Suppressor macrophage treated with lipopolysaccharide for 4 hours (primary cell): ENCODE measurements around the gene DBF4B.

Experiments used
- DNase-seq: peaks from one replicate; pipeline ENCODE4 v3.0.0-alpha.2; 2020

DBF4B gene

DNA sequence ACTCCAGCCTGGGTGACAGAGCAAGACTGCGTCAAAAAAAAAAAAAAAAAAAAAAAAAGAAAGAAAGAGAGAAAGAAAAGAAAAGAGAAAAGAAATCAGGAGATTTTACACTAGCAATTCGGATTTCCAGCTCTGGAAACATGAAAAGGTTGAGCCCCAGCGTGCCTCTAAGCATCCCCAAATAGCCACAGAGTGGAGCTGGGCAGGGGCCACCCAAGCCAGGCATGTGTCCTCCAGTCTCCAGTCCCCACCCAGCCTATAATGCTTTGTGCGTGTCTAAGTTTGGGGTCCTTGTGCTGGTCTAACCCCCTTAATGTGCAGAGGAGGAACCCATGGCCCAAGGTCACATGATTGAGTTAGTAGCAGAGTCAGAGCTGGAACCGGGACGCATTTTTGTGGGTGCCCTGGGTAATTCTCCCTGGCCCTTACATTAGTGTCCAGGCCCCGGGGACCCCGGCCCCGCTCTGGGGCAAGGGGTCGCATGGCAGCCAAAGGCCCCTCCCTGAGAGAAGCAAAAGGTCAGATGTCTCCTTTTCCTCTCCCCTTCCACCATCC, 70.3 kb downstream of the DBF4B start:
- no peak for DNase-seq

DNA sequence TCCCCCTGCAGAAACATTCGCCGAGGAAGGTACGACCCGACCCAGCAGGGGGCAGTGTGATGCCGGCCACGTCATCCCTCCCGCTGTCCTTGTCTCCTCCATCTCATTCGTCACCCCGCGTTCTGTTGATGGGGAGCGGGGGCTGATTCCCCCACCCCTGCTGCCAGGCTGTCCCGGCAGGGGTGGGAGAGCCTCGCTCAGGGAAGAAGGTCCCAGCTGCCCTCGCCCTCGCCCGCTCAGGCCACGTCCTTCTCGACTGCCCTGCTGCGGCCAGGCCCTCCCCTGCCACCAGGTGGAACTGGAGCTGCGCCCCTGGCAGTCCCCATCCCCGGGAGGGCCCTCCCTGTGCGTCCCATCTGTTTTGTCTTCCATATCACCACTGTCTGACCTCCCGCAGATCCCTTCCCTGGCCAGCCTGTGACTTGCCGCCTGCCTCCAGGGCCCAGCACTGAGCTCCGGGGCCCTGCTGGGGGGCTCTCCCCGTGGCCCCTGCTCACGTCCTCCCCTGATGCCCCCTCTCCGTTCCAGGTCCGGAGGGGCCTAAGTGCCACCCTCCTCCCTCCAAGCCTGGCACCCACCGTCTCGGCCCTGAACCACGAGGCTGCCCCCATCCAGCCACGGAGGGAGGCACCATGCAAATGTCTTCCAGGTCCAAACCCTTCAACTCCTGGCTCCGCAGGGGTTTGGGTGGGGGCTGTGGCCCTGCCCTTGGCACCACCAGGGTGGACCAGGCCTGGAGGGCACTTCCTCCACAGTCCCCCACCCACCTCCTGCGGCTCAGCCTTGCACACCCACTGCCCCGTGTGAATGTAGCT, 71.0 kb downstream of the DBF4B start:
- DNase-seq: peak; percentile 80

DNA sequence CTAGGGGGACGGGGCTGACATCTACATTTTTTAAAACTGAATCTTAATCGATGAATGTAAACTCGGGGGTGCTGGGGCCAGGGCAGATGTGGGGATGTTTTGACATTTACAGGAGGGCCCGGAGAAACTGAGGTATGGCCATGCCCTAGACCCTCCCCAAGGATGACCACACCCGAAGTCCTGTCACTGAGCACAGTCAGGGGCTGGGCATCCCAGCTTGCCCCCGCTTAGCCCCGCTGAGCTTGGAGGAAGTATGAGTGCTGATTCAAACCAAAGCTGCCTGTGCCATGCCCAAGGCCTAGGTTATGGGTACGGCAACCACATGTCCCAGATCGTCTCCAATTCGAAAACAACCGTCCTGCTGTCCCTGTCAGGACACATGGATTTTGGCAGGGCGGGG, 71.7 kb downstream of the DBF4B start:
- no peak for DNase-seq

DNA sequence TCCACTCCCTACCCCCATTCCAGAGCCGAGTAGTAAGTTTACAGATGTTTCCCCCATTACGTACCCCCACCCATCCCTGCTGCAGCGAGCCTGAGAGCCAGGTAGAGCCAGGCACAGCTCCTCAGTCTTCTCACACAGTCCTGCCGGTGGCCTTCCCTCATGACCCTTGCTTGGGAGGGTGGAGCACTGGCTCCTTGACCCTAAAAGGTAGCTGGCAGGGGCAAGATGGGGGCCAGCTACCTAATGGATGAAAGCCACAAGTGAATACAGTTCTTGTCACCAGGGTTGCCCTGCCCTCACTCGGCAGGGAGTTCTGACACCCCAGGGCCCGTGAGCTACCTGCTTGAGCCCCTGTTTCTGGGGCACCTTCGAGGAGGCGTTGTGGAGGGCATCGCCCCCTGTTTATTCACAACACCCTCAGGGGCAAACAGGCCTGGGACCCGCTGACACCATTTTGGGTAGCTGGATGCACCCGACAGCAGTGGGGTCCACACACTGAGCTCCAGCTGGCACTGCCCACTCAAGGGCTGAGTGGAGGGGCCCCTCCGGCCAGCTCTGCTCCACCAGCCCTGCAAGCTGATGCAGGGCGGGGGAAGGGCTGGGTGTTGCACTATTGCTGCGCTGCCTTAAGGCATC, 72.5 kb downstream of the DBF4B start:
- no peak for DNase-seq

DNA sequence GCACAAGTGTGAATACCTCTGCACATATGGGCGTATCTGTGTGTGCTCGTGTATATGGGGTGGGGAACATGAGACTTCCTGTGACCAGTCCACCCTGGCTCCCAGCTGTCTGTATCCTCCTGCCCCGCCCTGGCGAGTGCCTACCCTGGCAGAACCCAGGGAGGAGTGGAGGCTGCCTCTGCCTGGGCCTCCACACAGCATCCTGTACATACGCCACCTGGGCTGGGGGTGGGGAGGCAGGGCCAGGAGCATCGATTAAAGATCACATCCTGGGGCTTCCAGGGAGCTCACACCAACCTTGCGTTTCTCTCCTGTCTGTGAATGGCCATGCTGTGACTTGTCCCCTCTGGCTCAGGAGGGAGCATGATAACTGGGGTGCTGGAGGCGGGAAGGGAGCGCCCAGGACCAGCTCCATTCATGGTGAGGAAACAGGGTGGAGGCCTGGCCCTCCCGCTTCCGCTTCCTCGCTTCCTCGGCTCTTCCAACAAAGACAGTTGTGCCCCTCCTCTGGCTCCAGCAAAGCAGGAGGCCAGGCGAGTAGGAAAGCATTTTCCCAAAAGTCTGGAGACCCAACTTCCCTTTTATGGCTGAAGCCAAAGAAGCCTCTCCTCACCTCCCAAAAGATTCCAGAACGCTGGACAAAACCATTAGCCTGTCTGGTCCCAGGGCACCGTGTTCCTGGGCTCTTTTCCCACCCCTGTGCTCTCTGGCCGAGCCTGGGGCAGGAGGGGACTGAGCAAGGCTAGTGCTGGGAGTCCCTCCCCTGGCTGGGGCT, 73.3 kb downstream of the DBF4B start:
- no peak for DNase-seq

DNA sequence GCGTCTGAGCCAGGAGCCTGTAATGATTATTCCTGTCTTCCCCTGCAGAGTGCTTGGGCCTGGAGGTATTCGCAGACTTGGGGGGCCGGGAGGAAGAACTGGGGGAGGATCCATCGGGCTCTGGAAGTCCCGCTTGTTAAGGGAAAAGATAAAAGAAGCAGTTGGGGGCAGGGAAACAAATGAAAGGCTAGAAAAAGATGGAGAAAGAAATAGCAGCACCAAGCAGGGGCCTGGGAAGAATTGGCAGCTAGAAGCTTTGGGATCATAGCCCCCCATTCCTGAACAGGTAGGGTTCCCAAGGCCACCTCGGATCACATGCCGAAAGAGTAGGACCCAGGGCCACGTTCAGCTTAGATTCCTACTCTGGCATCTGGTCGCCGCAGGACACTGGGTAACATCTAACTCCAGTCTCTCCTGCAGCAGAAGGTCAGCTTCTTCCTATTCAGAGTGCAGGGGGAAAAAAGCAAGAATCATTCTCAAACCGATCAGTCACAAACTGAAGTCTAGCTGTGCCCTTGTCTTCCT, 73.9 kb downstream of the DBF4B start:
- no peak for DNase-seq

DNA sequence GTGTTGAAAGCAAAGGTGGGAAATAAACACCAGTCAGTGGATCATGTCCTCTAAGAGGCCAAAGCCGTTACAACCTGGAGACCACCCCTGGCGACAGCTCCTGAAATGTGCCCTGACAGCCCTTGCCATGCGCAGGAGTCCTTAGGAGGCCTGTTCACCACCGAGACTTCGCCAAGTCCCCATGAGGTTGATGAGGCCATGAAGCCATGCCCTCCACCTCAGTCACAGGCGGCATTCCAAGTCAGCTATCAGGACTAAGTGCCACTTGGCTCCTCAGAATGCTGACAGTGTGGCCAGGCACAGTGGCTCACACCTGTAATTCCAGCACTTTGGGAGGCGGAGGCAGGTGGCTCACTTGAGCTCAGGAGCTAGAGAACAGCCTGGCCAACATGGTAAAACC, 77.5 kb downstream of the DBF4B start:
- no peak for DNase-seq

DNA sequence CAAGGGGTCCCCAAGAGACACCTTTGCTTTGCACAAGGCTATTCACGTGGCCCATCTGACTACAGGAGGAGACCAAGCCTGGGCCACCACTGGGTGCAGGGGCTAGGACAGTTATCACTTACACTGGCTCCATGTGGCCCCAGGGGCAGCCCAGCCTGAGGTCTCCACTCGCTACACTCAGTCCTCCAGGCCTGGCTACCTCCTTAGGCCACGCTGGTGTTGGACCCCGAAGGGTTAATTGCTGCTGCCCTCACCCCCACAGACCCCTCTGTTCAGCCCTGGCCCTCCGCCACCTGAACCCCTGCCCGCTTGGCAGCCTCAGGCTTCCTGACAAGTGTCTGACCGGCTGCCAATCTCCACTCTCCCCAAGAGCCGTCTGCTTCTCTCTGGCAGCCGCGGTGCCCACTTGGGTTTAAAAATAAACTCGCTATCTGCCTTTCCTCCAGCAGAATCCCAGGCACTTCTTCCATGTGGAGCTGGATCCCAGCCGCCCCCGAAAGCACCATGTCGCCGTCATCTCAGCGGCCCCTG, 78.2 kb downstream of the DBF4B start:
- DNase-seq: no peak

DNA sequence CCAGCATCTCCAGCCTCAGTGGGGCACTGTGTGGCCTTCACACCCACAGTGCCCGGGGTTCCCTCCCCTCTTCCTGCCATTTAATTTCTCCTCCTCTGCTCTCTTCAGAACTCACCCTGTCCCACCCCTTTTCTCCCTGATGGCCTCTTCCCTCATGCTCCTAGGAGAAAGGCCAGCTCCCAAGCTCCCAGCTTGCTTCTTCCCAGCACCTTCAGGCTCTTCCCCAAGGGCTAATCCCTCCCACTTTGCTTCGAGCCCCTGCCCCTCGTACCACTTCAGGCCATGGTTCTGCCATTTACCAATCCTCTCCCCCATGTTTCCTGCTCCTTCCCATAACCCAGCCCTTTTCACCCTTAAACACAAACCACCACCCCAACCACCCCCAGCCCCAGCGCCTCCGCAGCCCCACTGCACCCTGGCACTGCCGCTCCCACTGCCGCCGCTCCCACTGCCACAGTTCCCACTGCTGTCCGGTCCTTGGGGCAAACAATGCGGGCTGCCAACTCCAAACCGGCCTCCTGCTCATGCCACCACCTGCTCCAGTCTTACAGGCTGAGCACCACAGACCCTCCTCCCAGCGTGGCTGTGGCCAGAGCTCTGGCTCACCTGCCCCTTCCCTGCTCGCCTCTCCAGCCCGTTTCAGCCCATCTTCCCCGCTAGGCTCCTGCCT, 78.9 kb downstream of the DBF4B start:
- DNase-seq: no peak

DNA sequence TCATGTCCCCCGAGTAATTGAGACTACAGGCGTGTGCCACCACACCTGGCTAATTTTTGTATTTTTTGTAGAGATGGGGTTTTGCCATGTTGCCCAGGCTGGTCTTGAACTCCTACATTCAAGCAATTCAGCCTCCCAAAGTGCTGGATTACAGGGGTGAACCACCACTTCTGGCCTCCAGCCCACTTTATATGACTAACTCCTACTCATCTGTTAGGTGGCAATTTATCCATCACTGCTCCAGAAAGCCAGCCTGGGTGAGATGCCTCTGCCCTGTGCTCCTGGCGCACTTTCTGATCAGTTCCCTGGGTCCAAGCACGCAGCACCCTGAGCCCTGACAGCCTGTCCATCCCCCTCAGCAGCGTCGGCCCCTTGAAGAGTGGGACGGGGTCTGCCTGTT, 79.7 kb downstream of the DBF4B start:
- DNase-seq: no peak

DNA sequence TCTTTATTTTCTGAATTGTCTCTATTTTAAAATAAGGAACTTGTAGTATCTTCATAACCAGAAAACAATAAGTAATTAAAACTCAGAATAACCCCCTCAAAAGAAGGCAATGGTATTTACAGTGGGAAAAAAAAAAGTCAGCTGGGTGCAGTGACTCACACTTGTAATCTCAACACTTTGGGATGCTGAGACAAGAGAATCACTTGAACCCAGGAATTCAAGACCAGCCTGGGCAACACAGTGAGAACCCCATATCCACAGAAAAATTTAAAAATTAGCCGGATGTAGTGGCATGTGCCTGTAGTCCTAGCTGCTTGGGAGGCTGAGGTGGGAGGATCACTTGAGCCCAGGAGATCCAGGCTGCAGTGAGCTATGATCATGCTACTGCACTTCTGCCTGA, 83.8 kb downstream of the DBF4B start:
- DNase-seq: no peak

DNA sequence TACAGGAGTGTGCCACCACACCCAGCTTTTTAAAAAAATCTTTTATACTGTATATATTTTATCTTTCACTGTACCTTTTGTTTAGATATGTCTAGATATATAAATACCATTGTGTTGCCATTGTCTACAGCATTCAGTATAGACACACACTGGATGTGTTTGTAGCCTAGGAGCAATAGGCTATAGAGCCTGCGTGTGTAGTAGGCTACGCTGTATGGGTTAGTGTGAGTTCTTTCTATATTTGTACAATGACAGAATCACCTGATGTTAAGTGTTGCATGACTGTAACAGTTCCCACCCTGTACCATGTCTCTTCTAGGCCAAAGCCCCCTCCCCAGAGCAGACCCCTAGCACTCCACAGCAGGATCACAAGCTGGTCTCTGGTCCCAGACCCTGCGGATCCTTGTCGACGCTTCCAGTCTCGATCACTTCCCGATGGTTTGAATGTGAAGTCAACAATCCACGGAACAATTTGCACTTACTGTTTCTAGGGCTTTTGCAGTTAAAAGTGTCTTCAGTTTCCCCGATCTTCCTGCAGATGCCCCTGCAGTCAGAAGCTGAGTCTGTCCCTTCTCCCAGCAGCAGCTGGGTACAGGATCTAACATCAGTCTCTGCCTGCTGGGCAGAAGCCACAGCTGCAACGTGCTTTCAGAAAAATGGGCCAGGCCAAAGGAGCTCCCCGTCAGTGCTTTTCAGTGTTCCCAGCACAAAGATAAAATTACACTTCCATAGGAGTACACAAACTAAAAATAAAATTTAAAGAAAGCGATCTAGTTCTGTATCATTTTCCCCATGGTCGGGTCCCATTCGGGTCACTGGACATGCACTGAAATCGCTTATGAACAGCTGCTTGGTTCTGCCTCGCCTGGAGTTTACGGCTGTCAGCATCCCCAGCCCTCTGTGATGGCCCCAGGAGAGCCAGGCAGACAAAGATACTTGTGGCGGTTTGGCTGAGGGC, 85.7 kb downstream of the DBF4B start:
- DNase-seq: no peak

DNA sequence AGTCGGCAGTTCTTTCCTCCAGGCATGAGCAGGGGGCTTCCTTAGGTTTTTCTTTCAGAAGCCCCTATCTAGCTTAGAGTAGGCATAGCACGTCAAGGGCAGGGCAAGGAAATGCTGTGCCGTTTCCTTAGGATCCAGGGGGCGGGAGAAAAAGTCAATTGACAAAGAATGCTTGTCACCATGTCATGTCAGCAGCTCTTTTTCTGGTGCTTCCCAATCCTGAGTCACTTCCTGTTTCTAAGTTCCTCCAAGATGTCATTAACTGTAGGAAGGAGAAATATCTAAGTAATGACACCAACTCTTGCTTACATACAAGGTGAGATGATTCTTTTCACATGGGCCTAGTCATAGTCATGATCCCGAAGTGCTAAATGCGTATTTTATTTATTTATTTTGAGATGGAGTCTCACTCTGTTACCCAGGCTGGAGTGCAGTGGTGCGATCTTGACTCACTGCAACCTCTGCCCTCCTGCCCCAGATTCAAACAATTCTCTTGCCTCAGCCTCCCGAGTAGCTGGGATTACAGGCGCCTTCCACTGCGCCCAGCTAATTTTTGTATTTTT, 86.5 kb downstream of the DBF4B start:
- peak; percentile 93 for DNase-seq

DNA sequence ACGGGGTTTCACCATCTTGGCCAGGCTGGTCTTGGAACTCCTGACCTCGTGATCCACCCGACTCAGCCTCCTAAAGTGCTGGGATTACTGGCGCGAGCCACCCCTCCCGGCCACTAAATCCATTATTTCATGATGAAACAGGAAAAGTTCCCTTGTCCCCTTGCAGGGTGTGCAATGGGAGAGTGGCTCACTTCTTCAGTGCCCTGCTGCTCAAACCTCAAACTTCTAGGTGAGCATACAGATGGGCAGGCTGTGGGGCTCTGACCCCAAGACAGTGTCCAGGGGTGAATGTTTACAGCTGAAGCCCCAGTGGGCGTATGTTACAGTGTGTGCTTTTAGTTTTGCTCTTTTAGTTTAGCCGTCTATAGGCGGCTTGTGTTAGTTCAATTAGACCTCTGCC, 87.0 kb downstream of the DBF4B start:
- no peak for DNase-seq

DNA sequence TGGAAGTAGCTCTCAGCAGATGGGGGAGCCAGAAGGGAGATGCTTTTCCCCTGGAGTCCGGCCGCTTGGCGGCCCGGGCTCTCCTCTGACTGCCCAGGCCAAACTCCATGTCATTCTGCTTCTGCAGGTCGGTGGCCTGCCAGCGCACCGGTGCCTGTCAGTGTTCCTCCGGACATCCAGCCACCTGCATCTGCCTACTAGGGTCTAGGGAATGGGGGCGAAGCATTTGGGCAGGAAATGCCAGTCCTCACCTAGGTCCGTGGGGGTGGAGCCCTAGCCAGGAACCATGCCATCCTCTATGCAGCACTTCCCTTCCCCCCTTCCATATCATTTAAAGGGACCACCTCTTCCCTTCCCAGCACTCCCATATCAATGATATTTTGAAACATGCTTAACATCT, 87.5 kb downstream of the DBF4B start:
- no peak for DNase-seq

DNA sequence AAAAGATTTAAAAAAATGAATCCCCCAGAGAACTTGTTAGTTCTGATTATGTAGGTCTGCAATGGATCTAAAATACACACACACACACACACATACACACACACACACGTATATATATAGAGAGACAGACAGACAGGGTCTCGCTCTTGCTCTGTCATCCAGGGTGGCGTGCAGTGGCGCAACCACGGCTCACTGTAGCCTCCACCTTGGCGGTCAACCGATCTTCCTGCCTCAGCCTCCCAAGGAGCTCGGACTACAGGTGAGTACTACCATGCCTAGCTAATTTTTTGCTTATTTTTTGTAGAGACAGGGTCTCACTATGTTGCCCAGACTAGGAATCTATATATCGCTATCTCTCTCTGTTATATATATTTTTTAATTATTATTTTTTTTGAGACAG, 88.3 kb downstream of the DBF4B start:
- DNase-seq: no peak

DNA sequence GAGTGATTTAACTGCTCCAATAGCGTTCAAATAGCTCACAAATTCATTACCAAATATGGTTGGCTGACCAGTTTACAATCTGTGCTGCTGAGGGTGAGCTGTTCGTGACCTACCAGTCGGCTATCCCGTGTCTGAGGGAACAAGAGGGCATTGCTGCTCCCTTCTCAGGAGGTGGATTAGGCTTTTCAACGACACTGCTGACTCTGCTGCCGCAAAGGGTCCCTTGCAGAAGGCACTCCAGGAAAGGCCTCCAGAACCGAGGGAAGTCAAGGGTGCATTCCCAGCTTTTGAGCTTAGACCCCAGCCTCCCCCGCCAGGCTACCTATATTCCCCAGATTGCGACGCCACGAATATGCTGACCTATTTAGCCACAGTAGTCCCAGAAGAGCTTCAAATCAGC, 89.3 kb downstream of the DBF4B start:
- no peak for DNase-seq

DNA sequence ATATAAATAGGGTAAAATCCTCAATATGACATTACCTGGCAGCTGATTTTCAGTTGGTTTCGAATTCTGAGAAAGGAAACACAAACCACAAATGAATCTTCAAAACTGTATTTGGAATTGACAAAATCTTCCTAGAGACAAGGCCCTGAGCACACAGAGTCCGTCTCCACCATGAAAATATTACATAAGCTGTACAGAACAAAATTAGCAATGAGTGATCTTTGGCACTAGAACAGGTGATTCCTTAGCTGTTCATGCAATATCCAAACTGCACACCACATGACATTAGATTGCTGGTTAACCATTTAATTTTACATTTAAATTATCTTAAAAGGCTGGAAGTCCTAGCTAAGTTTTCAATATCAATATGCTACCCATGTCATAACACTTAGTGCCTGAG, 89.9 kb downstream of the DBF4B start:
- DNase-seq: no peak
